Right atrium auricular region (tissue), 2 donors: ENCODE measurements around the gene CARD19. TPM values are rescaled to one million over a fixed set of nuclear protein-coding genes. Genes with fewer than 3 reads are reported as not detected.

Experiments used
- DNase-seq: peaks from one replicate; pipeline ENCODE4 v3.0.0-alpha.2; 2019; ENCODE audit warnings: low spot score
- H3K27ac ChIP-seq, 2 donors: fragments of 200-600 bp; sonication (generic); 1 replicate in 1 of 2; 2 replicates in 1 of 2; pipeline ENCODE4 v1.5.1; 2016 to 2019
- H3K27me3 ChIP-seq, 2 donors: fragments of 200-600 bp; sonication (generic); one replicate each; pipeline versions ENCODE4 v1.5.1 to v1.6.0; 2017 to 2019
- H3K36me3 ChIP-seq: fragments of 200-600 bp; sonication (generic); one replicate; pipeline ENCODE4 v1.5.1; 2016
- H3K4me1 ChIP-seq, 2 donors: fragments of 200-600 bp; sonication (generic); one replicate each; pipeline versions ENCODE4 v1.5.1 to v1.6.0; 2017 to 2019
- H3K4me3 ChIP-seq, 2 donors: fragments of 200-600 bp; sonication (generic); 1 replicate in 1 of 2; 2 replicates in 1 of 2; pipeline ENCODE4 v1.5.1; 2017 to 2019; ENCODE audit warnings: mild to moderate bottlenecking in 1 of 2, moderate library complexity in 1 of 2
- H3K9me3 ChIP-seq, 2 donors: fragments of 200-600 bp; sonication (generic); one replicate each; pipeline ENCODE4 v1.5.1; 2019
- CTCF ChIP-seq, 2 donors: fragments of 200-600 bp; sonication (generic); IDR thresholded peaks; one replicate each; pipeline ENCODE4 v1.5.1; 2019; ENCODE audit warnings: antibody characterized with exemption in 2 of 2
- total RNA-seq, 2 donors: library from RNA; depleted of rRNA; stranded (reverse); fragments of >200 nt; gene quantifications; one replicate each; pipeline ENCODE4 v1.1.0, GENCODE V29; 2016

Gene CARD19
- total RNA-seq, 2 donors from 2014 or later = 21.2 to 46.8 TPM

DNA sequence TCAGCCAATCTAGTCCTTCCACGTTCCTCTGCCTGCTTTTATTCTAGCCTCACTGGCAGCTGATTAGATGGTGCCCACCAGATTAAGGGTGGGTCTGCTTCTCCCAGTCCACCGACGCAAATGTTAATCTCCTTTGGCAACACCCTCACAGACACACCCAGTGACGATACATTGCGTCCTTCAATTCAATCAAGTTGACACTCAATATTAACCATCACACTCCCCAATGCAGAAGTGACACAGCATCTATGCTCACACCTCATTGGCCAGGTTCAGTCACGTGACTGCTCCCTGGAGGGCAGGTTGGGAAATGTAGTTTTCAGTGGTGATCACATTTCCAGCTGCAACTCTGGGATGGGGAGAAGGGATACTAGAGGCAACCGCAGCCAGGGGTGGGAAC lies 24.6 kb upstream of the CARD19 start:
- Histone ChIP-seq H3K27ac (no peak overlapping the region), H3K9me3 (no peaks in the 10 kb centered on the region), H3K27me3 (no peaks in the 10 kb centered on the region), H3K4me1 (peaks cover 0 to 10% of the 10 kb centered on the region in 2 donors), H3K4me3 (no peak overlapping the region), H3K36me3 (no peaks in the 10 kb centered on the region)
- TF ChIP-seq CTCF (IDR thresholded peaks at IDR 0.05) = no peak
- DNase-seq = no peak

DNA sequence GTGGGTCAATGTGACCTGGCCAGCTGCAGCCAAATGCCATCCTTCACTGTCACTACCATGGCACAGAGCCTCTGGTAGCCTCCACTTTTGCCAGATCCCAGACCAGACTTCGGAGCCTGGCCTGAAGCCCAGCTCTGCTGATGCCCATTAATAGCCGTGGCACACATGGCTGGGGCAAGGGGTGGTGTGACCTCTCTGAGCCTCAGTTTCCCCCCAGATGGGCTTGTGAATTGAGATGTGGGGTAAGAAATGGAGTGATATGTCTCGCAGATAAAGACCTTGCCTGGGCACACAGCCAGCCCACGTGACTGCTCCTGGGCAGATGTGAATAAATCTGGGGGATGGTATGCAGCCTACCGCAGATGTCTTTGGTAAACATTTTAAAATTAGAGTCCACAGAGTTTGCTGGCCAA lies 23.6 kb upstream of the CARD19 start:
- no peak overlapping the region for H3K27ac ChIP-seq
- no peak for TF ChIP-seq CTCF (IDR thresholded peaks at IDR 0.05)

GRCh38 chr9:93076101-93076791 lies 19.8 kb upstream of the CARD19 start:
- no peak for DNase-seq

More for the DNA sequence above, 23.6 kb upstream of the CARD19 start:
- H3K4me1 ChIP-seq = peaks cover 0 to 10% of the 10 kb centered on the region in 2 donors
- H3K4me3 ChIP-seq = no peak overlapping the region
- H3K9me3 ChIP-seq = no peaks in the 10 kb centered on the region
- H3K27me3 ChIP-seq = no peaks in the 10 kb centered on the region
- DNase-seq = no peak
- H3K36me3 ChIP-seq = no peaks in the 10 kb centered on the region

GRCh38 chr9:93076792-93077128 lies 19.3 kb upstream of the CARD19 start:
- no peak for TF ChIP-seq CTCF (IDR thresholded peaks at IDR 0.05)
- Histone ChIP-seq H3K9me3 (no peaks in the 10 kb centered on the region), H3K27me3 (no peaks in the 10 kb centered on the region), H3K27ac (no peak overlapping the region), H3K4me3 (no peak overlapping the region), H3K36me3 (no peaks in the 10 kb centered on the region), H3K4me1 (peaks cover 0 to 10% of the 10 kb centered on the region in 2 donors)
- DNase-seq = no peak

More at GRCh38 chr9:93076101-93076791, 19.8 kb upstream of the CARD19 start:
- Histone ChIP-seq H3K4me1 (peaks cover 0 to 10% of the 10 kb centered on the region in 2 donors), H3K9me3 (no peaks in the 10 kb centered on the region), H3K27me3 (no peaks in the 10 kb centered on the region), H3K36me3 (no peaks in the 10 kb centered on the region), H3K27ac (no peak overlapping the region), H3K4me3 (no peak overlapping the region)
- no peak for TF ChIP-seq CTCF (IDR thresholded peaks at IDR 0.05)

DNA sequence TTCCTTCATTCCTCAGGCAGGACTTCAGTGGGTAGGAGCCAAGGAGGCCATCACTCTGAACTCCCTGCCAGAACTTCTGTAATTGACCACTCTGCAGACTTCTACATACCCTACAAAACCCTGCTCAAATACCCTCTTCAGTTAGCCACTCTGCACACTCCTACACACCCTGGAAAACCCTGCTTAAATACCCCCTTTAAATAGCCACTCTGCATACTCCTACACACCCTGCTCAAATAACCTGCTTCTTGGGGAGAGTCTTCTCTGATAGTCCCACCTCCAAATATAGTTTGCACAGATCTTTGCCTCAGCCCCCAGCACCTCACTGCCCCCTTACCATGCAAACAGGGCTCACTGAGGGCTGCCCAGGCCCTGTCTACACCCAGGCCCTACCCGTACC lies 18.6 kb upstream of the CARD19 start:
- H3K9me3 ChIP-seq = no peaks in the 10 kb centered on the region
- no peaks in the 10 kb centered on the region for H3K36me3 ChIP-seq

More for the DNA sequence above, 18.6 kb upstream of the CARD19 start:
- Histone ChIP-seq H3K27me3 (no peaks in the 10 kb centered on the region), H3K27ac (no peak overlapping the region), H3K4me3 (no peak overlapping the region), H3K4me1 (peaks cover 0 to 5% of the 10 kb centered on the region in 2 donors)
- TF ChIP-seq CTCF (IDR thresholded peaks at IDR 0.05) = no peak
- DNase-seq = no peak
